K562 (cell line): ENCODE measurements around the gene RPLP2. TPM values are rescaled to one million over a fixed set of nuclear protein-coding genes. Genes with fewer than 3 reads are reported as not detected.

ENCODE experiments used
- CSDE1 ChIP-seq, 2 experiments: fragments of 450-650 bp; IDR thresholded peaks; 2 replicates each; pipeline ENCODE4 v1.6.1; 2016; ENCODE audit warnings: mild to moderate bottlenecking in 1 of 2
- ESRRA ChIP-seq: fragments of 450-650 bp; IDR thresholded peaks from 2 replicates; pipeline ENCODE4 v1.6.1; 2014; ENCODE audit warnings: low read depth, mild to moderate bottlenecking, moderate library complexity, borderline replicate concordance
- ETV5 ChIP-seq: sonication (generic); formaldehyde crosslinking; IDR thresholded peaks from 2 replicates; pipeline ENCODE4 v1.4.0; 2020; ENCODE audit warnings: low read depth, mild to moderate bottlenecking, missing genetic modification reagents
- FOXK1 ChIP-seq: sonication (generic); formaldehyde crosslinking; IDR thresholded peaks from 2 replicates; pipeline ENCODE4 v1.8.0; 2022; ENCODE audit warnings: missing genetic modification reagents, mild to moderate bottlenecking, borderline replicate concordance
- HNRNPLL ChIP-seq: fragments of 200-400 bp; formaldehyde crosslinking; IDR thresholded peaks from 2 replicates; pipeline ENCODE4 v1.6.1; 2017; ENCODE audit warnings: low read length, low read depth, mild to moderate bottlenecking; ENCODE audit not compliant: poor library complexity, severe bottlenecking
- KAT8 ChIP-seq: fragments of 450-650 bp; IDR thresholded peaks from 2 replicates; pipeline ENCODE4 v1.6.1; 2016; ENCODE audit warnings: low read depth, mild to moderate bottlenecking
- POLR2G ChIP-seq: fragments of 200-400 bp; formaldehyde crosslinking; IDR thresholded peaks from 2 replicates; pipeline ENCODE4 v1.6.1; 2017; ENCODE audit warnings: low read depth, mild to moderate bottlenecking, antibody characterized with exemption, low read length, moderate library complexity
- SIN3A ChIP-seq, 2 experiments: fragments of 150-350 bp in 1 of 2; IDR thresholded peaks; 2 replicates each; pipeline ENCODE4 v1.6.1; 2011 to 2016; ENCODE audit warnings: borderline replicate concordance in 2 of 2, low read depth in 2 of 2, low read length in 2 of 2, mild to moderate bottlenecking in 2 of 2, moderate library complexity in 2 of 2; ENCODE audit not compliant: control insufficient read depth in 1 of 2
- ZNF347 ChIP-seq: fragments of 450-650 bp; formaldehyde crosslinking; IDR thresholded peaks from 2 replicates; pipeline ENCODE4 v1.4.0; 2020; ENCODE audit warnings: low read depth, mild to moderate bottlenecking, moderate library complexity
- ZNF507 ChIP-seq: conservative IDR thresholded peaks from 2 replicates; pipeline ENCODE4 v1.6.1; 2017; ENCODE audit warnings: missing genetic modification characterization, missing compliant biosample characterization
- ZNF57 ChIP-seq: fragments of 450-650 bp; formaldehyde crosslinking; IDR thresholded peaks from 2 replicates; pipeline ENCODE4 v1.4.0; 2020; ENCODE audit warnings: mild to moderate bottlenecking, moderate library complexity
- polyA plus RNA-seq, 8 experiments: library from polyadenylated mRNA; depleted of rRNA in 4 of 8; stranded (reverse) in 5 of 8; unstranded in 3 of 8; fragments of >200 nt; fragmentation: Nextera tagmentation in 2 of 8; fragmentation: Illumina TruSeq in 1 of 8; extraction: Ambion mirVana in 2 of 8; extraction: Trizol in 1 of 8; gene quantifications; 2 replicates each; pipeline versions ENCODE4 v1.2.1 to v1.2.3, GENCODE V29; 2011 to 2014; ENCODE audit warnings: inconsistent platforms in 1 of 8, missing spikeins in 1 of 8
- total RNA-seq, 7 experiments: library from RNA; depleted of rRNA in 6 of 7; stranded (reverse); fragments of >200 nt in 6 of 7; fragmentation: Illumina TruSeq in 2 of 7; extraction: Trizol in 2 of 7; gene quantifications; 2 replicates each; pipeline versions ENCODE4 v1.2.1 to v1.2.3, GENCODE V29; 2011 to 2021; ENCODE audit warnings: low replicate concordance in 1 of 7
- TF ChIP-seq, protein P1 (sequence below): IDR thresholded peaks from 3 replicates; pipeline ENCODE4 v1.6.1; 2011; ENCODE audit warnings: borderline replicate concordance, mild to moderate bottlenecking, moderate library complexity; ENCODE audit not compliant: insufficient read length; ENCODE audit errors: extremely low read depth
- TF ChIP-seq, protein P2 (sequence below): fragments of 200-600 bp; sonication (generic); IDR thresholded peaks from one replicate; pipeline ENCODE4 v1.6.1; 2012; ENCODE audit warnings: mild to moderate bottlenecking, low read depth, low read length, inconsistent platforms

Gene RPLP2
- total and polyA plus RNA-seq, 9 of the 15 experiments (the other 6 are each of a cell fraction or from before 2014, with no cell fraction given), result 528 to 3,807 (median 1,633) TPM

- TF ChIP-seq, protein P1, sequence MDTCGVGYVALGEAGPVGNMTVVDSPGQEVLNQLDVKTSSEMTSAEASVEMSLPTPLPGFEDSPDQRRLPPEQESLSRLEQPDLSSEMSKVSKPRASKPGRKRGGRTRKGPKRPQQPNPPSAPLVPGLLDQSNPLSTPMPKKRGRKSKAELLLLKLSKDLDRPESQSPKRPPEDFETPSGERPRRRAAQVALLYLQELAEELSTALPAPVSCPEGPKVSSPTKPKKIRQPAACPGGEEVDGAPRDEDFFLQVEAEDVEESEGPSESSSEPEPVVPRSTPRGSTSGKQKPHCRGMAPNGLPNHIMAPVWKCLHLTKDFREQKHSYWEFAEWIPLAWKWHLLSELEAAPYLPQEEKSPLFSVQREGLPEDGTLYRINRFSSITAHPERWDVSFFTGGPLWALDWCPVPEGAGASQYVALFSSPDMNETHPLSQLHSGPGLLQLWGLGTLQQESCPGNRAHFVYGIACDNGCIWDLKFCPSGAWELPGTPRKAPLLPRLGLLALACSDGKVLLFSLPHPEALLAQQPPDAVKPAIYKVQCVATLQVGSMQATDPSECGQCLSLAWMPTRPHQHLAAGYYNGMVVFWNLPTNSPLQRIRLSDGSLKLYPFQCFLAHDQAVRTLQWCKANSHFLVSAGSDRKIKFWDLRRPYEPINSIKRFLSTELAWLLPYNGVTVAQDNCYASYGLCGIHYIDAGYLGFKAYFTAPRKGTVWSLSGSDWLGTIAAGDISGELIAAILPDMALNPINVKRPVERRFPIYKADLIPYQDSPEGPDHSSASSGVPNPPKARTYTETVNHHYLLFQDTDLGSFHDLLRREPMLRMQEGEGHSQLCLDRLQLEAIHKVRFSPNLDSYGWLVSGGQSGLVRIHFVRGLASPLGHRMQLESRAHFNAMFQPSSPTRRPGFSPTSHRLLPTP, result no peak
- TF ChIP-seq HNRNPLL (peak; percentile 9), KAT8 (no peak), POLR2G (peak; percentile 55), CSDE1 (IDR thresholded peaks at IDR 0.05) (no peak), SIN3A (IDR thresholded peaks at IDR 0.05; ENCODE audit: borderline replicate concordance in 2 of 2, control insufficient read depth in 1 of 2, low read depth in 2 of 2, low read length in 2 of 2) (no peak), ZNF507 (no peak), ESRRA (no peak; the same call in 1 of the 2 replicates), FOXK1 (CRISPR knock-in tag) (no peak), ETV5 (CRISPR knock-in tag) (no peak), ZNF347 (no peak), ZNF57 (CRISPR knock-in tag) (no peak)
- TF ChIP-seq, protein P2, sequence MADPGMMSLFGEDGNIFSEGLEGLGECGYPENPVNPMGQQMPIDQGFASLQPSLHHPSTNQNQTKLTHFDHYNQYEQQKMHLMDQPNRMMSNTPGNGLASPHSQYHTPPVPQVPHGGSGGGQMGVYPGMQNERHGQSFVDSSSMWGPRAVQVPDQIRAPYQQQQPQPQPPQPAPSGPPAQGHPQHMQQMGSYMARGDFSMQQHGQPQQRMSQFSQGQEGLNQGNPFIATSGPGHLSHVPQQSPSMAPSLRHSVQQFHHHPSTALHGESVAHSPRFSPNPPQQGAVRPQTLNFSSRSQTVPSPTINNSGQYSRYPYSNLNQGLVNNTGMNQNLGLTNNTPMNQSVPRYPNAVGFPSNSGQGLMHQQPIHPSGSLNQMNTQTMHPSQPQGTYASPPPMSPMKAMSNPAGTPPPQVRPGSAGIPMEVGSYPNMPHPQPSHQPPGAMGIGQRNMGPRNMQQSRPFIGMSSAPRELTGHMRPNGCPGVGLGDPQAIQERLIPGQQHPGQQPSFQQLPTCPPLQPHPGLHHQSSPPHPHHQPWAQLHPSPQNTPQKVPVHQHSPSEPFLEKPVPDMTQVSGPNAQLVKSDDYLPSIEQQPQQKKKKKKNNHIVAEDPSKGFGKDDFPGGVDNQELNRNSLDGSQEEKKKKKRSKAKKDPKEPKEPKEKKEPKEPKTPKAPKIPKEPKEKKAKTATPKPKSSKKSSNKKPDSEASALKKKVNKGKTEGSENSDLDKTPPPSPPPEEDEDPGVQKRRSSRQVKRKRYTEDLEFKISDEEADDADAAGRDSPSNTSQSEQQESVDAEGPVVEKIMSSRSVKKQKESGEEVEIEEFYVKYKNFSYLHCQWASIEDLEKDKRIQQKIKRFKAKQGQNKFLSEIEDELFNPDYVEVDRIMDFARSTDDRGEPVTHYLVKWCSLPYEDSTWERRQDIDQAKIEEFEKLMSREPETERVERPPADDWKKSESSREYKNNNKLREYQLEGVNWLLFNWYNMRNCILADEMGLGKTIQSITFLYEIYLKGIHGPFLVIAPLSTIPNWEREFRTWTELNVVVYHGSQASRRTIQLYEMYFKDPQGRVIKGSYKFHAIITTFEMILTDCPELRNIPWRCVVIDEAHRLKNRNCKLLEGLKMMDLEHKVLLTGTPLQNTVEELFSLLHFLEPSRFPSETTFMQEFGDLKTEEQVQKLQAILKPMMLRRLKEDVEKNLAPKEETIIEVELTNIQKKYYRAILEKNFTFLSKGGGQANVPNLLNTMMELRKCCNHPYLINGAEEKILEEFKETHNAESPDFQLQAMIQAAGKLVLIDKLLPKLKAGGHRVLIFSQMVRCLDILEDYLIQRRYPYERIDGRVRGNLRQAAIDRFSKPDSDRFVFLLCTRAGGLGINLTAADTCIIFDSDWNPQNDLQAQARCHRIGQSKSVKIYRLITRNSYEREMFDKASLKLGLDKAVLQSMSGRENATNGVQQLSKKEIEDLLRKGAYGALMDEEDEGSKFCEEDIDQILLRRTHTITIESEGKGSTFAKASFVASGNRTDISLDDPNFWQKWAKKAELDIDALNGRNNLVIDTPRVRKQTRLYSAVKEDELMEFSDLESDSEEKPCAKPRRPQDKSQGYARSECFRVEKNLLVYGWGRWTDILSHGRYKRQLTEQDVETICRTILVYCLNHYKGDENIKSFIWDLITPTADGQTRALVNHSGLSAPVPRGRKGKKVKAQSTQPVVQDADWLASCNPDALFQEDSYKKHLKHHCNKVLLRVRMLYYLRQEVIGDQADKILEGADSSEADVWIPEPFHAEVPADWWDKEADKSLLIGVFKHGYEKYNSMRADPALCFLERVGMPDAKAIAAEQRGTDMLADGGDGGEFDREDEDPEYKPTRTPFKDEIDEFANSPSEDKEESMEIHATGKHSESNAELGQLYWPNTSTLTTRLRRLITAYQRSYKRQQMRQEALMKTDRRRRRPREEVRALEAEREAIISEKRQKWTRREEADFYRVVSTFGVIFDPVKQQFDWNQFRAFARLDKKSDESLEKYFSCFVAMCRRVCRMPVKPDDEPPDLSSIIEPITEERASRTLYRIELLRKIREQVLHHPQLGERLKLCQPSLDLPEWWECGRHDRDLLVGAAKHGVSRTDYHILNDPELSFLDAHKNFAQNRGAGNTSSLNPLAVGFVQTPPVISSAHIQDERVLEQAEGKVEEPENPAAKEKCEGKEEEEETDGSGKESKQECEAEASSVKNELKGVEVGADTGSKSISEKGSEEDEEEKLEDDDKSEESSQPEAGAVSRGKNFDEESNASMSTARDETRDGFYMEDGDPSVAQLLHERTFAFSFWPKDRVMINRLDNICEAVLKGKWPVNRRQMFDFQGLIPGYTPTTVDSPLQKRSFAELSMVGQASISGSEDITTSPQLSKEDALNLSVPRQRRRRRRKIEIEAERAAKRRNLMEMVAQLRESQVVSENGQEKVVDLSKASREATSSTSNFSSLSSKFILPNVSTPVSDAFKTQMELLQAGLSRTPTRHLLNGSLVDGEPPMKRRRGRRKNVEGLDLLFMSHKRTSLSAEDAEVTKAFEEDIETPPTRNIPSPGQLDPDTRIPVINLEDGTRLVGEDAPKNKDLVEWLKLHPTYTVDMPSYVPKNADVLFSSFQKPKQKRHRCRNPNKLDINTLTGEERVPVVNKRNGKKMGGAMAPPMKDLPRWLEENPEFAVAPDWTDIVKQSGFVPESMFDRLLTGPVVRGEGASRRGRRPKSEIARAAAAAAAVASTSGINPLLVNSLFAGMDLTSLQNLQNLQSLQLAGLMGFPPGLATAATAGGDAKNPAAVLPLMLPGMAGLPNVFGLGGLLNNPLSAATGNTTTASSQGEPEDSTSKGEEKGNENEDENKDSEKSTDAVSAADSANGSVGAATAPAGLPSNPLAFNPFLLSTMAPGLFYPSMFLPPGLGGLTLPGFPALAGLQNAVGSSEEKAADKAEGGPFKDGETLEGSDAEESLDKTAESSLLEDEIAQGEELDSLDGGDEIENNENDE, result no peak
These were observed 337 bp downstream of the RPLP2 start (continued) for GRCh38 chr11:810040-810567.
